HepG2 (cell line): ENCODE results near the gene MIOS. TPM values are rescaled to one million over a fixed set of nuclear protein-coding genes. Genes with fewer than 3 reads are reported as not detected.

Source experiments
- ATAC-seq: fragments of 200-7000 bp; cut with Tn5 transposase; 3 replicates; pipeline ENCODE4 v1.9.1; 2020; ENCODE audit warnings: mild to moderate bottlenecking, moderate library complexity
- BruUV-seq: library from RNA; stranded (reverse); fragments of 400-500 nt; replicated peaks from 2 replicates; lab custom pipeline; 2021; lab: Mats Ljungman, UMichigan
- CTCF ChIA-PET: fragments of 300-600 bp; formaldehyde crosslinking; extraction: SDS; loops from one replicate; lab custom pipeline; 2021; ENCODE audit warnings: low total read pairs, inconsistent platforms, low intra/inter-chr PET ratio; lab: Yijun Ruan, JAX
- POLR2A ChIA-PET: fragments of 350-600 bp; sonication (Branson Sonifier 250); formaldehyde crosslinking; loops from one replicate; lab custom pipeline; 2020; ENCODE audit warnings: antibody characterized with exemption, inconsistent platforms; lab: Yijun Ruan, JAX
- DNase-seq: peaks from one replicate; pipeline ENCODE4 v3.0.0-alpha.2; 2015; ENCODE audit warnings: low spot score
- FAIRE-seq: peaks from 3 replicates; lab custom pipeline; 2011; peaks lifted over from hg19 to GRCh38; lab: Jason Lieb, UNC
- H2AFZ ChIP-seq: one replicate; pipeline ENCODE4 v1.6.1; 2011; ENCODE audit warnings: low read length, inconsistent platforms
- H3K27ac ChIP-seq: fragments of 300-600 bp; 3 replicates; pipeline ENCODE4 v1.8.0; 2011; ENCODE audit warnings: mixed run types, mild to moderate bottlenecking, mixed read lengths, low read length, inconsistent platforms; ENCODE audit not compliant: insufficient read depth; ENCODE audit errors: extremely low read length
- H3K27me3 ChIP-seq, 2 experiments: fragments of 200-600 bp in 1 of 2; 2 replicates in 1 of 2; 3 replicates in 1 of 2; pipeline versions ENCODE4 v1.6.0 to v1.8.0; 2011; ENCODE audit warnings: low read length in 2 of 2, mild to moderate bottlenecking in 2 of 2, moderate library complexity in 2 of 2, inconsistent platforms in 1 of 2; ENCODE audit not compliant: insufficient read depth in 2 of 2, control insufficient read depth in 1 of 2
- H3K36me3 ChIP-seq, 2 experiments: fragments of 200-600 bp in 1 of 2; replicated peaks in 1 of 2; 2 replicates in 1 of 2; 3 replicates in 1 of 2; pipeline versions ENCODE4 v1.5.1 to v1.8.0; 2011; ENCODE audit warnings: low read length in 2 of 2, inconsistent platforms in 1 of 2; ENCODE audit not compliant: insufficient read depth in 2 of 2, control insufficient read depth in 1 of 2
- H3K4me1 ChIP-seq: 2 replicates; pipeline ENCODE4 v1.5.1; 2012; ENCODE audit warnings: low read length, inconsistent platforms; ENCODE audit not compliant: insufficient read depth
- H3K4me2 ChIP-seq: 2 replicates; pipeline ENCODE4 v1.6.0; 2011; ENCODE audit warnings: low read depth, low read length, inconsistent platforms
- H3K4me3 ChIP-seq, 3 experiments: fragments of 200-600 bp in 1 of 3; sonication (generic), shearing (Covaris generic) in 1 of 3; replicated peaks in 1 of 3; 2 replicates each; pipeline ENCODE4 v1.5.1; 2011 to 2016; ENCODE audit warnings: low read length in 3 of 3, inconsistent platforms in 2 of 3, low read depth in 2 of 3, mild to moderate bottlenecking in 2 of 3, control low read depth in 1 of 3, mixed read lengths in 1 of 3; ENCODE audit not compliant: insufficient read depth in 1 of 3
- H3K79me2 ChIP-seq: one replicate; pipeline ENCODE4 v1.6.1; 2011; ENCODE audit warnings: low read length, inconsistent platforms; ENCODE audit not compliant: insufficient read depth
- H3K9ac ChIP-seq: 2 replicates; pipeline ENCODE4 v1.6.0; 2011; ENCODE audit warnings: mild to moderate bottlenecking, low read depth, low read length, inconsistent platforms; ENCODE audit not compliant: insufficient read depth
- H3K9me3 ChIP-seq: 2 replicates; pipeline ENCODE4 v1.5.1; 2012; ENCODE audit warnings: mild to moderate bottlenecking, low read length
- H4K20me1 ChIP-seq: 2 replicates; pipeline ENCODE4 v1.6.0; 2011; ENCODE audit warnings: inconsistent platforms, mild to moderate bottlenecking, low read length, moderate library complexity; ENCODE audit not compliant: insufficient read depth
- KAT8 ChIP-seq: IDR thresholded peaks from 2 replicates; pipeline ENCODE4 v1.6.1; 2016; ENCODE audit warnings: missing genetic modification reagents, missing compliant biosample characterization
- KLF13 ChIP-seq: sonication (generic); formaldehyde crosslinking; IDR thresholded peaks from 2 replicates; pipeline ENCODE4 v1.4.0; 2020; ENCODE audit warnings: mild to moderate bottlenecking, missing genetic modification reagents
- MAFF ChIP-seq: IDR thresholded peaks from 2 replicates; pipeline ENCODE4 v1.6.1; 2011; ENCODE audit warnings: low read depth, low read length, improper control_type of control experiment
- STAG1 ChIP-seq: sonication (generic); formaldehyde crosslinking; IDR thresholded peaks from 2 replicates; pipeline ENCODE4 v1.4.0; 2020; ENCODE audit warnings: missing genetic modification reagents
- ZFAT ChIP-seq: sonication (generic); formaldehyde crosslinking; conservative IDR thresholded peaks from 2 replicates; pipeline ENCODE4 v1.8.1; 2023; ENCODE audit warnings: missing genetic modification reagents, inconsistent platforms
- ZNF652 ChIP-seq: IDR thresholded peaks from 2 replicates; pipeline ENCODE4 v1.6.1; 2016; ENCODE audit warnings: low read depth, borderline replicate concordance
- WGBS: methylation state at CpG from one replicate; pipeline ENCODE4 v1.1.6; 2017; ENCODE audit warnings: low lambda C conversion rate; 5-methylcytosine and 5-hydroxymethylcytosine counted together
- in situ Hi-C: cut with HindIII; loops from 2 replicates; pipeline ENCODE4 v1.10.0; 2017; ENCODE audit warnings: low pct_unique_long_range_greater_than_20kb; ENCODE audit not compliant: extremely low pct_ligation_motif_present
- intact Hi-C: fragments of 100-400 bp; cut with micrococcal nuclease; formaldehyde crosslinking; loops from one replicate; pipeline ENCODE4 v1.10.0; 2022; ENCODE audit not compliant: unreplicated experiment
- polyA plus RNA-seq, 8 experiments: library from polyadenylated mRNA; depleted of rRNA in 3 of 8; stranded (reverse) in 7 of 8; unstranded in 1 of 8; fragments of >200 nt; fragmentation: Illumina TruSeq in 4 of 8; extraction: Trizol in 4 of 8; gene quantifications; 2 replicates each; pipeline versions ENCODE4 v1.2.1 to v1.2.3, GENCODE V29; 2011 to 2016; ENCODE audit warnings: low read depth in 4 of 8, missing spikeins in 1 of 8, mixed read lengths in 1 of 8; ENCODE audit not compliant: insufficient read depth in 1 of 8
- total RNA-seq, 5 experiments: library from RNA; depleted of rRNA; stranded (reverse); fragments of >200 nt; fragmentation: Illumina TruSeq; extraction: Trizol; gene quantifications; 2 replicates each; pipeline ENCODE4 v1.2.3, GENCODE V29; 2016; ENCODE audit warnings: low read depth in 1 of 5
- TF ChIP-seq, protein P1 (sequence below): sonication (generic); formaldehyde crosslinking; IDR thresholded peaks from 2 replicates; pipeline ENCODE4 v1.4.0; 2020; ENCODE audit warnings: missing genetic modification reagents
- TF ChIP-seq, protein P2 (sequence below): sonication (generic); formaldehyde crosslinking; IDR thresholded peaks from 2 replicates; pipeline ENCODE4 v1.5.0; 2020; ENCODE audit warnings: mild to moderate bottlenecking, missing genetic modification reagents, moderate library complexity

MIOS gene
- total and polyA plus RNA-seq, 2 of the 13 experiments (the other 11 are each of a cell fraction or from before 2014, with no cell fraction given), result 15.2 to 33.5 TPM

DNA sequence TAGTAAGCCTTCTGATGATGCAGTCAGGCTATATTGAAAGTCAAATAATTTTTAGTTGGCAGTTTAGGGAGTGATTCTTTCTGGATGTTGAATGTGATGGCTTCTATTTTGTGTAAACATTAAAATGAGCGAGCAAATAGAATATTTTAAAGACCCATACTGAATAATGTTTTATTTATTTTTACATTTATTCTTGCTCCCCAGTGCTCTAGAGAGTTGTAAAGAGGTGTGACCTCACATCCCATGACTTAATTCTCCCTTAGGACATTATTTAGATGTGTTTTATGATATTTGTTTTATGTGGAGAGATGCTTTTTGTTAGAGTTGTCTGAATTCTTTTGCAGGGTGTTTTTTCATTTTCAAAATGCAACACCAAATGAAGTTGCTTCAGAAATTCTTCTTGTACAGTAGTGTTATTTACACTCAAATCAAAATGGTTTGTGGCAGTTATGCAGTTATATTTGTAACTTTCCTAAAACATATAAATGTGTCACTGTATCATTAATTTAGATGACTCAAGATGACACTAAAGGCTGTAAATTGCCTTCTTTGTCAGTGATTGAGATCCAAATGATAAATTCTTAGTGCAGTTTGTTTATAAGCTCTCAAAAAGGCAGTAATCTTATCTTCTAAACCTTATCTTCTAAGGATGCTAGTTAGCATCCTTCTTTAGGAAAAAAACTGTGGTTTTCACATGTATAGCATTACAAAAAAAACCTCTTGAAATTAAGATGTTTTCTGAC is 86.3 kb downstream of the MIOS start:
- H3K36me3 ChIP-seq, result no peaks in the 10 kb centered on the region
- in situ Hi-C loops, result loop anchor here (25.0 kb wide), 1 partner anchor 559 kb away; no protein-coding TSS in a partner anchor
- H4K20me1 ChIP-seq, result no peaks in the 10 kb centered on the region
- no peak overlapping the region for H3K4me2 ChIP-seq
- CTCF ChIA-PET, result no interaction called here
- 95% methylated on average over 1 of the region's 1 CpG for WGBS
- H3K9ac ChIP-seq, result no peak overlapping the region
- POLR2A ChIA-PET, result no interaction called here
- no peaks in the 10 kb centered on the region for H3K27me3 ChIP-seq
- TF ChIP-seq MAFF (no peak), KLF13 (CRISPR knock-in tag) (no peak), ZFAT (CRISPR knock-in tag) (no peak)
- TF ChIP-seq, protein P1, sequence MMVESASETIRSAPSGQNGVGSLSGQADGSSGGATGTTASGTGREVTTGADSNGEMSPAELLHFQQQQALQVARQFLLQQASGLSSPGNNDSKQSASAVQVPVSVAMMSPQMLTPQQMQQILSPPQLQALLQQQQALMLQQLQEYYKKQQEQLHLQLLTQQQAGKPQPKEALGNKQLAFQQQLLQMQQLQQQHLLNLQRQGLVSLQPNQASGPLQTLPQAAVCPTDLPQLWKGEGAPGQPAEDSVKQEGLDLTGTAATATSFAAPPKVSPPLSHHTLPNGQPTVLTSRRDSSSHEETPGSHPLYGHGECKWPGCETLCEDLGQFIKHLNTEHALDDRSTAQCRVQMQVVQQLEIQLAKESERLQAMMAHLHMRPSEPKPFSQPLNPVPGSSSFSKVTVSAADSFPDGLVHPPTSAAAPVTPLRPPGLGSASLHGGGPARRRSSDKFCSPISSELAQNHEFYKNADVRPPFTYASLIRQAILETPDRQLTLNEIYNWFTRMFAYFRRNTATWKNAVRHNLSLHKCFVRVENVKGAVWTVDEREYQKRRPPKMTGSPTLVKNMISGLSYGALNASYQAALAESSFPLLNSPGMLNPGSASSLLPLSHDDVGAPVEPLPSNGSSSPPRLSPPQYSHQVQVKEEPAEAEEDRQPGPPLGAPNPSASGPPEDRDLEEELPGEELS (CRISPR knock-in tag), result no peak
- TF ChIP-seq, all 625 proteins: peak for 0
- Histone ChIP-seq H2AFZ (no peak overlapping the region), H3K4me3 (no peak overlapping the region), H3K4me1 (peaks cover 58% of the 10 kb centered on the region), H3K79me2 (peaks cover 46% of the 10 kb centered on the region), H3K9me3 (no peaks in the 10 kb centered on the region), H3K27ac (no peak overlapping the region)
- FAIRE-seq (no peak), DNase-seq (no peak), ATAC-seq (no peak)
- intact Hi-C loops, result no loop called here
- BruUV-seq, result no TSS peak

DNA sequence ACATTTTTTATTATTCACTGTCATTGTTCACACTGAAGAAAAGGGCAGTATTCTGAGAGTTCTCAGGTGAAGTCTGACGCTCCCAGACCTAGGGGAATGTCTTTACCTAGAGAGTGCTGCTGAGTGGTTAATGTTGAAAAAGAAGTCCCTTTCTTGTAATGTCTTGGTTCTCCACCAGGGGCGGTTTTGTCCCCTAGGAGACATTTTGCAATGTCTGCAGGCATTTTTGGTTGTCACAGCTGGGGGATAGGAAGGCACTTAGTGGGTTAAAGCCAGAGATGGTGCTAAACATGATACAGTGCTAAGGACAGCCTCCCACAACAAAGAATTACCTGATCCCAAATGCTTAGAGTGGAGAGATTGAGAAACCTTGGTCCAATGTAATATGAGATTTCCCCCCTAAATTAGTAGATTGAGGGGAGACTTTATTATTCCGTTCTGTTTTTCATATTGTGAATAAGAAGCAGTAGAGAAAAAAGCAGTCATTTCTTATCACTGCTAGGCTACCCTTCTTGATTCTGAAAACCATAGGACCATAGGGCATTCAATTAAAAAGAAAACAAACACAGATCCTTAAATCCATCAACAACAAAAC is 87.0 kb downstream of the MIOS start:
- no peak overlapping the region for H3K9ac ChIP-seq
- no peaks in the 10 kb centered on the region for H3K9me3 ChIP-seq
- no peaks in the 10 kb centered on the region for H3K36me3 ChIP-seq
- H3K79me2 ChIP-seq, result peaks cover 43% of the 10 kb centered on the region
- ChIA-PET CTCF (no interaction called here), POLR2A (no interaction called here)
- no peak for ATAC-seq
- no peak overlapping the region for H2AFZ ChIP-seq
- H3K27ac ChIP-seq, result no peak overlapping the region
- BruUV-seq, result no TSS peak
- in situ Hi-C loops (loop anchor here (25.0 kb wide), 1 partner anchor 559 kb away; no protein-coding TSS in a partner anchor), intact Hi-C loops (no loop called here)
- H3K4me3 ChIP-seq, result no peak overlapping the region
- TF ChIP-seq STAG1 (CRISPR knock-in tag) (peak; percentile 21; the same call in 1 of the 2 replicates), KAT8 (CRISPR knock-in tag) (no peak), ZNF652 (0 out of 2 replicates have a peak, but pooled peaks have one; percentile 23)
- TF ChIP-seq, protein P2, sequence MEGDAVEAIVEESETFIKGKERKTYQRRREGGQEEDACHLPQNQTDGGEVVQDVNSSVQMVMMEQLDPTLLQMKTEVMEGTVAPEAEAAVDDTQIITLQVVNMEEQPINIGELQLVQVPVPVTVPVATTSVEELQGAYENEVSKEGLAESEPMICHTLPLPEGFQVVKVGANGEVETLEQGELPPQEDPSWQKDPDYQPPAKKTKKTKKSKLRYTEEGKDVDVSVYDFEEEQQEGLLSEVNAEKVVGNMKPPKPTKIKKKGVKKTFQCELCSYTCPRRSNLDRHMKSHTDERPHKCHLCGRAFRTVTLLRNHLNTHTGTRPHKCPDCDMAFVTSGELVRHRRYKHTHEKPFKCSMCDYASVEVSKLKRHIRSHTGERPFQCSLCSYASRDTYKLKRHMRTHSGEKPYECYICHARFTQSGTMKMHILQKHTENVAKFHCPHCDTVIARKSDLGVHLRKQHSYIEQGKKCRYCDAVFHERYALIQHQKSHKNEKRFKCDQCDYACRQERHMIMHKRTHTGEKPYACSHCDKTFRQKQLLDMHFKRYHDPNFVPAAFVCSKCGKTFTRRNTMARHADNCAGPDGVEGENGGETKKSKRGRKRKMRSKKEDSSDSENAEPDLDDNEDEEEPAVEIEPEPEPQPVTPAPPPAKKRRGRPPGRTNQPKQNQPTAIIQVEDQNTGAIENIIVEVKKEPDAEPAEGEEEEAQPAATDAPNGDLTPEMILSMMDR (CRISPR knock-in tag), result 0 out of 2 replicates have a peak, but pooled peaks have one; percentile 23
- H3K27me3 ChIP-seq, result no peaks in the 10 kb centered on the region
- H3K4me2 ChIP-seq, result no peak overlapping the region
- H3K4me1 ChIP-seq, result peaks cover 51% of the 10 kb centered on the region
- no peak for FAIRE-seq
- 77% methylated on average over 3 of the region's 3 CpGs for WGBS
- no peak for DNase-seq
- no peaks in the 10 kb centered on the region for H4K20me1 ChIP-seq
